Astrocyte (in vitro differentiated cells and primary cell): ENCODE results near the gene AVPR1B. TPM values are rescaled to one million over a fixed set of nuclear protein-coding genes. Genes with fewer than 3 reads are reported as not detected.

Experiments used
- DNase-seq: peaks from one replicate; pipeline ENCODE4 v3.0.0-alpha.2; 2010; ENCODE audit warnings: low read depth
- FAIRE-seq: peaks from 2 replicates; lab custom pipeline; 2011; peaks lifted over from hg19 to GRCh38; lab: Jason Lieb, UNC
- H2AFZ ChIP-seq: 2 replicates; pipeline ENCODE4 v1.6.0; 2012; ENCODE audit warnings: low read depth, low read length, inconsistent platforms
- H3K27ac ChIP-seq: 2 replicates; pipeline ENCODE4 v1.5.1; 2011; ENCODE audit warnings: low read depth, low read length, inconsistent platforms
- H3K27me3 ChIP-seq: 2 replicates; pipeline ENCODE4 v1.6.0; 2011; ENCODE audit warnings: low read length, inconsistent platforms; ENCODE audit not compliant: insufficient read depth
- H3K36me3 ChIP-seq: 2 replicates; pipeline ENCODE4 v1.5.1; 2011; ENCODE audit warnings: low read length, inconsistent platforms; ENCODE audit not compliant: insufficient read depth
- H3K4me1 ChIP-seq: 2 replicates; pipeline ENCODE4 v1.5.1; 2011; ENCODE audit warnings: low read length, inconsistent platforms; ENCODE audit not compliant: insufficient read depth
- H3K4me2 ChIP-seq: 2 replicates; pipeline ENCODE4 v1.6.0; 2012; ENCODE audit warnings: low read length, inconsistent platforms
- H3K4me3 ChIP-seq: 2 replicates; pipeline ENCODE4 v1.5.1; 2011; ENCODE audit warnings: low read depth, mild to moderate bottlenecking, low read length, inconsistent platforms; ENCODE audit not compliant: insufficient read depth
- H3K79me2 ChIP-seq: 2 replicates; pipeline ENCODE4 v1.6.0; 2012; ENCODE audit warnings: mild to moderate bottlenecking, low read length, inconsistent platforms; ENCODE audit not compliant: insufficient read depth
- H3K9ac ChIP-seq: 2 replicates; pipeline ENCODE4 v1.6.0; 2012; ENCODE audit warnings: mild to moderate bottlenecking, low read length, inconsistent platforms
- H3K9me3 ChIP-seq: 2 replicates; pipeline ENCODE4 v1.5.1; 2012; ENCODE audit warnings: low read depth, mild to moderate bottlenecking, low read length, inconsistent platforms; ENCODE audit not compliant: insufficient read depth
- H4K20me1 ChIP-seq: 2 replicates; pipeline ENCODE4 v1.6.0; 2012; ENCODE audit warnings: low read length, inconsistent platforms; ENCODE audit not compliant: insufficient read depth
- H3K27ac Mint-ChIP-seq: one replicate; pipeline ENCODE4 v1.8.0; 2021; ENCODE audit warnings: mild to moderate bottlenecking, mixed read lengths; ENCODE audit not compliant: unreplicated experiment
- H3K27me3 Mint-ChIP-seq: one replicate; pipeline ENCODE4 v1.8.0; 2021; ENCODE audit warnings: low read depth, mixed read lengths; ENCODE audit not compliant: unreplicated experiment
- H3K36me3 Mint-ChIP-seq: one replicate; pipeline ENCODE4 v1.8.0; 2021; ENCODE audit warnings: low read depth, mixed read lengths; ENCODE audit not compliant: unreplicated experiment
- H3K4me1 Mint-ChIP-seq: one replicate; pipeline ENCODE4 v1.8.0; 2021; ENCODE audit warnings: low read depth, mixed read lengths; ENCODE audit not compliant: unreplicated experiment
- H3K4me3 Mint-ChIP-seq: one replicate; pipeline ENCODE4 v1.8.0; 2021; ENCODE audit warnings: mild to moderate bottlenecking, moderate library complexity, mixed read lengths; ENCODE audit not compliant: unreplicated experiment
- H3K9me3 Mint-ChIP-seq: one replicate; pipeline ENCODE4 v1.8.0; 2021; ENCODE audit warnings: mild to moderate bottlenecking, mixed read lengths; ENCODE audit not compliant: unreplicated experiment
- EZH2 ChIP-seq: IDR thresholded peaks from 2 replicates; pipeline ENCODE4 v1.6.1; 2012; ENCODE audit warnings: mild to moderate bottlenecking, low read length, inconsistent platforms; ENCODE audit not compliant: insufficient read depth
- total RNA-seq: library from RNA; stranded (reverse); gene quantifications from 2 replicates; pipeline ENCODE4 v1.2.1, GENCODE V29; 2021
- TF ChIP-seq, protein P1 (sequence below): IDR thresholded peaks from 2 replicates; pipeline ENCODE4 v1.5.1; 2011; ENCODE audit warnings: low read depth, mild to moderate bottlenecking, inconsistent platforms, low read length, moderate library complexity; ENCODE audit not compliant: insufficient read depth

The AVPR1B gene
- total RNA-seq, 1 donor from 2014 or later: not detected

GRCh38 chr1:206112600-206113301, 4.4 kb downstream of the AVPR1B start:
- H3K27me3 ChIP-seq: peaks cover 24% of the 10 kb centered on the region
- H3K9ac ChIP-seq: no peak overlapping the region
- no peak overlapping the region for H3K4me2 ChIP-seq
- no peak overlapping the region for H3K27ac Mint-ChIP-seq
- no peak for FAIRE-seq
- TF ChIP-seq, protein P1, sequence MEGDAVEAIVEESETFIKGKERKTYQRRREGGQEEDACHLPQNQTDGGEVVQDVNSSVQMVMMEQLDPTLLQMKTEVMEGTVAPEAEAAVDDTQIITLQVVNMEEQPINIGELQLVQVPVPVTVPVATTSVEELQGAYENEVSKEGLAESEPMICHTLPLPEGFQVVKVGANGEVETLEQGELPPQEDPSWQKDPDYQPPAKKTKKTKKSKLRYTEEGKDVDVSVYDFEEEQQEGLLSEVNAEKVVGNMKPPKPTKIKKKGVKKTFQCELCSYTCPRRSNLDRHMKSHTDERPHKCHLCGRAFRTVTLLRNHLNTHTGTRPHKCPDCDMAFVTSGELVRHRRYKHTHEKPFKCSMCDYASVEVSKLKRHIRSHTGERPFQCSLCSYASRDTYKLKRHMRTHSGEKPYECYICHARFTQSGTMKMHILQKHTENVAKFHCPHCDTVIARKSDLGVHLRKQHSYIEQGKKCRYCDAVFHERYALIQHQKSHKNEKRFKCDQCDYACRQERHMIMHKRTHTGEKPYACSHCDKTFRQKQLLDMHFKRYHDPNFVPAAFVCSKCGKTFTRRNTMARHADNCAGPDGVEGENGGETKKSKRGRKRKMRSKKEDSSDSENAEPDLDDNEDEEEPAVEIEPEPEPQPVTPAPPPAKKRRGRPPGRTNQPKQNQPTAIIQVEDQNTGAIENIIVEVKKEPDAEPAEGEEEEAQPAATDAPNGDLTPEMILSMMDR: no peak
- TF ChIP-seq EZH2: no peak
- H3K36me3 ChIP-seq: no peaks in the 10 kb centered on the region
- H3K4me1 Mint-ChIP-seq: peaks cover 2% of the 10 kb centered on the region
- no peaks in the 10 kb centered on the region for H4K20me1 ChIP-seq
- DNase-seq: no peak
- no peak overlapping the region for H3K4me3 Mint-ChIP-seq
- peaks cover 73% of the 10 kb centered on the region for H3K27me3 Mint-ChIP-seq
- peaks cover 4% of the 10 kb centered on the region for H3K9me3 Mint-ChIP-seq
- no peaks in the 10 kb centered on the region for H3K9me3 ChIP-seq
- no peaks in the 10 kb centered on the region for H3K4me1 ChIP-seq
- H3K4me3 ChIP-seq: no peak overlapping the region
- H2AFZ ChIP-seq: no peak overlapping the region
- no peak overlapping the region for H3K27ac ChIP-seq
- H3K36me3 Mint-ChIP-seq: no peaks in the 10 kb centered on the region
- no peaks in the 10 kb centered on the region for H3K79me2 ChIP-seq

- Histone ChIP-seq H3K4me2 (no peak overlapping the region), H2AFZ (no peak overlapping the region), H3K36me3 (no peaks in the 10 kb centered on the region), H3K4me3 (no peak overlapping the region), H3K4me1 (no peaks in the 10 kb centered on the region), H3K27ac (no peak overlapping the region), H3K9me3 (no peaks in the 10 kb centered on the region), H3K79me2 (no peaks in the 10 kb centered on the region), H4K20me1 (no peaks in the 10 kb centered on the region), H3K27me3 (peaks cover 21% of the 10 kb centered on the region), H3K9ac (no peak overlapping the region)
- FAIRE-seq (no peak), DNase-seq (no peak)
- Mint-ChIP-seq H3K4me3 (no peak overlapping the region), H3K9me3 (peaks cover 2% of the 10 kb centered on the region), H3K27ac (no peak overlapping the region), H3K27me3 (peaks cover 68% of the 10 kb centered on the region), H3K36me3 (no peaks in the 10 kb centered on the region), H3K4me1 (peaks cover 1% of the 10 kb centered on the region)
- TF ChIP-seq, protein P1: no peak
- no peak for TF ChIP-seq EZH2
Observed at GRCh38 chr1:206111271-206111927, 5.8 kb downstream of the AVPR1B start.

DNA sequence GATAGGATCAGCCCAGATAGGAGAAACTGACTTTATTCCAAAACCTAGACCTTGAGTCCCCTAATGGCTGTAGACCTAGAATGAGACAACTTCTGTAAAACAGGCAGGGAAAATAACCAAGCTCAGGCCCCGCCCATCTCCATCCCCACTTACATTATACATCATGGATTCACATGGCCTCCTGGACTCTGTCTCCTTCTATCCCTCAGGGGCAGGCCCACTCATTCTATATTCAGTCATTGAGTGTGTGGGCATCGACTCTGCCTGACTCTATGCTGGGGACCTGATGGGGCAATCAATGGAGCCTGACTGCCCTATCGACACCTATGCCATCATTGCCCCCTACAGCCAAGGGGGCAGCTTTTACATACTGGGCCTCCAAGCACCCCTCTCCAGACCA, 6.4 kb downstream of the AVPR1B start:
- Mint-ChIP-seq H3K27me3 (peaks cover 63% of the 10 kb centered on the region), H3K36me3 (no peaks in the 10 kb centered on the region), H3K27ac (no peak overlapping the region), H3K4me1 (peaks cover 3% of the 10 kb centered on the region), H3K4me3 (no peak overlapping the region), H3K9me3 (peaks cover 2% of the 10 kb centered on the region)
- H3K4me3 ChIP-seq: no peak overlapping the region
- no peaks in the 10 kb centered on the region for H3K4me1 ChIP-seq
- H4K20me1 ChIP-seq: no peaks in the 10 kb centered on the region
- no peak overlapping the region for H3K27ac ChIP-seq
- DNase-seq: no peak
- no peak overlapping the region for H3K4me2 ChIP-seq
- H3K36me3 ChIP-seq: no peaks in the 10 kb centered on the region
- H3K79me2 ChIP-seq: no peaks in the 10 kb centered on the region
- no peak overlapping the region for H2AFZ ChIP-seq
- no peak for FAIRE-seq
- H3K27me3 ChIP-seq: peaks cover 21% of the 10 kb centered on the region
- TF ChIP-seq, protein P1: no peak
- TF ChIP-seq EZH2: no peak
- H3K9me3 ChIP-seq: no peaks in the 10 kb centered on the region
- no peak overlapping the region for H3K9ac ChIP-seq
